K562 (cell line): ENCODE measurements around the gene COQ8A. TPM values are rescaled to one million over a fixed set of nuclear protein-coding genes. Genes with fewer than 3 reads are reported as not detected.

Experiments used
- ATAC-seq: fragments of 200-7000 bp; cut with Tn5 transposase; 3 replicates; pipeline ENCODE4 v1.9.1; 2020; ENCODE audit warnings: moderate library complexity
- BruUV-seq: library from RNA; stranded (reverse); fragments of 400-500 nt; replicated peaks from 2 replicates; lab custom pipeline; 2021; lab: Mats Ljungman, UMichigan
- CTCF ChIA-PET: fragments of 300-600 bp; formaldehyde crosslinking; extraction: SDS; loops from one replicate; lab custom pipeline; 2021; ENCODE audit warnings: low intra/inter-chr PET ratio; lab: Yijun Ruan, JAX
- POLR2A ChIA-PET: fragments of 300-600, 350-650 bp; sonication (Branson Sonifier 250); formaldehyde crosslinking; extraction: SDS; loops from one replicate; lab custom pipeline; 2021; ENCODE audit warnings: antibody characterized with exemption, inconsistent platforms; lab: Yijun Ruan, JAX
- DNase-seq, 4 experiments: peaks; one replicate each; pipeline versions ENCODE4 v3.0.0 to v3.0.0-alpha.2; 2011 to 2018; ENCODE audit warnings: low spot score in 3 of 4, mixed read lengths in 3 of 4; ENCODE audit errors: extremely low read depth in 1 of 4
- FAIRE-seq: peaks from 2 replicates; lab custom pipeline; 2011; peaks lifted over from hg19 to GRCh38; lab: Jason Lieb, UNC
- H2AFZ ChIP-seq: 2 replicates; pipeline ENCODE4 v1.6.0; 2011; ENCODE audit warnings: low read depth, low read length, control low read depth, inconsistent platforms
- H3K27ac ChIP-seq: fragments of 200-600 bp; 3 replicates; pipeline ENCODE4 v1.8.0; 2011; ENCODE audit warnings: low read depth, mild to moderate bottlenecking, control low read depth, inconsistent platforms, low read length, moderate library complexity, mixed read lengths; ENCODE audit errors: extremely low read depth
- H3K27me3 ChIP-seq, 2 experiments: fragments of 300-600 bp in 1 of 2; 2 replicates in 1 of 2; 3 replicates in 1 of 2; pipeline versions ENCODE4 v1.6.0 to v1.8.0; 2011; ENCODE audit warnings: inconsistent platforms in 2 of 2, low read length in 2 of 2, mild to moderate bottlenecking in 1 of 2, mixed read lengths in 1 of 2, moderate library complexity in 1 of 2; ENCODE audit not compliant: control insufficient read depth in 2 of 2, insufficient read depth in 2 of 2
- H3K36me3 ChIP-seq: fragments of 300-600 bp; 3 replicates; pipeline ENCODE4 v1.8.0; 2011; ENCODE audit warnings: mild to moderate bottlenecking, low read length, inconsistent platforms; ENCODE audit not compliant: control insufficient read depth, insufficient read depth
- H3K4me1 ChIP-seq, 2 experiments: fragments of 200-600 bp in 1 of 2; replicated peaks in 1 of 2; 2 replicates in 1 of 2; 3 replicates in 1 of 2; pipeline versions ENCODE4 v1.5.1 to v1.8.0; 2011; ENCODE audit warnings: inconsistent platforms in 2 of 2, low read length in 2 of 2, mild to moderate bottlenecking in 1 of 2, mixed read lengths in 1 of 2, moderate library complexity in 1 of 2; ENCODE audit not compliant: control insufficient read depth in 2 of 2, insufficient read depth in 2 of 2
- H3K4me2 ChIP-seq: 2 replicates; pipeline ENCODE4 v1.6.1; 2011; ENCODE audit warnings: low read length, control low read depth, inconsistent platforms, mixed read lengths; ENCODE audit not compliant: insufficient read depth
- H3K4me3 ChIP-seq: fragments of 200-600 bp; sonication (generic), shearing (Covaris generic); 2 replicates; pipeline ENCODE4 v1.5.1; 2016; ENCODE audit warnings: control low read depth, inconsistent platforms
- H3K79me2 ChIP-seq: fragments of 200-600 bp; 3 replicates; pipeline ENCODE4 v1.8.0; 2011; ENCODE audit warnings: low read length, inconsistent platforms; ENCODE audit not compliant: control insufficient read depth, insufficient read depth
- H3K9ac ChIP-seq, 2 experiments: 2 replicates each; pipeline versions ENCODE4 v1.6.0 to v1.6.1; 2011; ENCODE audit warnings: low read depth in 2 of 2, low read length in 2 of 2, control low read depth in 1 of 2, inconsistent platforms in 1 of 2, mild to moderate bottlenecking in 1 of 2, mixed read lengths in 1 of 2; ENCODE audit not compliant: insufficient read depth in 1 of 2
- H3K9me1 ChIP-seq: one replicate; pipeline ENCODE4 v1.6.0; 2011; ENCODE audit warnings: inconsistent platforms, mild to moderate bottlenecking, low read length, moderate library complexity; ENCODE audit not compliant: control insufficient read depth, insufficient read depth
- H3K9me3 ChIP-seq: replicated peaks from 2 replicates; pipeline ENCODE4 v1.5.1; 2011; ENCODE audit warnings: low read depth, low read length, inconsistent platforms; ENCODE audit not compliant: control insufficient read depth, insufficient read depth
- H4K20me1 ChIP-seq: replicated peaks from 2 replicates; pipeline ENCODE4 v1.6.1; 2011; ENCODE audit warnings: low read length, inconsistent platforms, mixed read lengths; ENCODE audit not compliant: control insufficient read depth, insufficient read depth
- ERF ChIP-seq: fragments of 450-650 bp; formaldehyde crosslinking; IDR thresholded peaks from 2 replicates; pipeline ENCODE4 v1.4.0; 2020; ENCODE audit warnings: mild to moderate bottlenecking, mixed read lengths
- GATA2 ChIP-seq: sonication (generic); formaldehyde crosslinking; IDR thresholded peaks from 2 replicates; pipeline ENCODE4 v1.4.0; 2020; ENCODE audit warnings: mild to moderate bottlenecking, missing genetic modification reagents
- GTF2A2 ChIP-seq: IDR thresholded peaks from 2 replicates; pipeline ENCODE4 v1.6.1; 2016; ENCODE audit warnings: mild to moderate bottlenecking, missing genetic modification characterization, missing compliant biosample characterization
- MCM3 ChIP-seq: fragments of 450-650 bp; IDR thresholded peaks from 2 replicates; pipeline ENCODE4 v1.6.1; 2016
- PREB ChIP-seq: sonication (generic); formaldehyde crosslinking; IDR thresholded peaks from 2 replicates; pipeline ENCODE4 v1.8.1; 2023; ENCODE audit warnings: mild to moderate bottlenecking, missing genetic modification reagents
- ZBTB7A ChIP-seq: IDR thresholded peaks from 2 replicates; pipeline ENCODE4 v1.6.1; 2011; ENCODE audit warnings: low read depth, mild to moderate bottlenecking, low read length, moderate library complexity, borderline replicate concordance; ENCODE audit not compliant: control insufficient read depth
- ZHX1 ChIP-seq: fragments of 150-350 bp; conservative IDR thresholded peaks from 2 replicates; pipeline ENCODE4 v1.6.1; 2014; ENCODE audit warnings: low read length
- ZNF239 ChIP-seq: fragments of 250-450 bp; sonication (Bioruptor Pico); IDR thresholded peaks from 2 replicates; pipeline ENCODE4 v1.4.0; 2020; ENCODE audit warnings: mild to moderate bottlenecking
- ZNF589 ChIP-seq: fragments of 200-800 bp; sonication (Bioruptor generic); IDR thresholded peaks from 2 replicates; pipeline ENCODE4 v1.6.1; 2016; ENCODE audit warnings: low read depth, missing genetic modification characterization, missing compliant biosample characterization
- ZNF644 ChIP-seq: fragments of 200-800 bp; sonication (Bioruptor generic); IDR thresholded peaks from 2 replicates; pipeline ENCODE4 v1.6.1; 2016; ENCODE audit warnings: low read depth, missing genetic modification characterization, missing compliant biosample characterization
- ZNF696 ChIP-seq: fragments of 250-450 bp; sonication (Bioruptor Pico); conservative IDR thresholded peaks from 2 replicates; pipeline ENCODE4 v1.4.0; 2020; ENCODE audit warnings: mild to moderate bottlenecking, moderate library complexity
- WGBS: fragments of 100-300 bp; shearing (Covaris generic); methylation state at CpG from one replicate; pipeline ENCODE4 v1.1.6; 2016; ENCODE audit warnings: low coverage, mixed read lengths; ENCODE audit not compliant: insufficient coverage; ENCODE audit errors: missing lambda C conversion rate; 5-methylcytosine and 5-hydroxymethylcytosine counted together
- in situ Hi-C: fragments of 300-500 bp; cut with MboI; formaldehyde crosslinking; loops from 4 replicates; pipeline ENCODE4 v1.15.0; 2018; ENCODE audit warnings: inconsistent platforms, mixed read lengths
- intact Hi-C: fragments of 100-400 bp; cut with micrococcal nuclease; formaldehyde crosslinking; loops from 2 replicates; pipeline ENCODE4 v1.14.2; 2022
- polyA plus RNA-seq, 8 experiments: library from polyadenylated mRNA; depleted of rRNA in 4 of 8; stranded (reverse) in 5 of 8; unstranded in 3 of 8; fragments of >200 nt; fragmentation: Nextera tagmentation in 2 of 8; fragmentation: Illumina TruSeq in 1 of 8; extraction: Ambion mirVana in 2 of 8; extraction: Trizol in 1 of 8; gene quantifications; 2 replicates each; pipeline versions ENCODE4 v1.2.1 to v1.2.3, GENCODE V29; 2011 to 2014; ENCODE audit warnings: inconsistent platforms in 1 of 8, missing spikeins in 1 of 8
- total RNA-seq, 7 experiments: library from RNA; depleted of rRNA in 6 of 7; stranded (reverse); fragments of >200 nt in 6 of 7; fragmentation: Illumina TruSeq in 2 of 7; extraction: Trizol in 2 of 7; gene quantifications; 2 replicates each; pipeline versions ENCODE4 v1.2.1 to v1.2.3, GENCODE V29; 2011 to 2021; ENCODE audit warnings: low replicate concordance in 1 of 7
- TF ChIP-seq, protein P1 (sequence below): fragments of 250-450 bp; sonication (Bioruptor Pico); IDR thresholded peaks from 2 replicates; pipeline ENCODE4 v1.8.0; 2022; ENCODE audit warnings: inconsistent platforms, mild to moderate bottlenecking, moderate library complexity, borderline replicate concordance

COQ8A gene
- total and polyA plus RNA-seq, 9 of the 15 experiments (the other 6 are each of a cell fraction or from before 2014, with no cell fraction given): 2.6 to 54.3 (median 32.4) TPM

- no TSS peak for BruUV-seq
- peaks cover 0 to 10% of the 10 kb centered on the region in 2 experiments; a peak in 2 of 5 replicates for H3K4me1 ChIP-seq
- intact Hi-C loops (no loop called here), in situ Hi-C loops (no loop called here)
- no peak for TF ChIP-seq PREB
- TF ChIP-seq MCM3: no peak
- no peak for TF ChIP-seq ZNF644 (tag)
- TF ChIP-seq ERF (CRISPR knock-in tag): no peak
- no peak for TF ChIP-seq GTF2A2 (tag)
- TF ChIP-seq ZNF696 (CRISPR knock-in tag): no peak
- TF ChIP-seq, protein P1, sequence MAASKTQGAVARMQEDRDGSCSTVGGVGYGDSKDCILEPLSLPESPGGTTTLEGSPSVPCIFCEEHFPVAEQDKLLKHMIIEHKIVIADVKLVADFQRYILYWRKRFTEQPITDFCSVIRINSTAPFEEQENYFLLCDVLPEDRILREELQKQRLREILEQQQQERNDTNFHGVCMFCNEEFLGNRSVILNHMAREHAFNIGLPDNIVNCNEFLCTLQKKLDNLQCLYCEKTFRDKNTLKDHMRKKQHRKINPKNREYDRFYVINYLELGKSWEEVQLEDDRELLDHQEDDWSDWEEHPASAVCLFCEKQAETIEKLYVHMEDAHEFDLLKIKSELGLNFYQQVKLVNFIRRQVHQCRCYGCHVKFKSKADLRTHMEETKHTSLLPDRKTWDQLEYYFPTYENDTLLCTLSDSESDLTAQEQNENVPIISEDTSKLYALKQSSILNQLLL (CRISPR knock-in tag): no peak
- no peak for TF ChIP-seq ZNF239 (CRISPR knock-in tag)
- no peak for TF ChIP-seq ZHX1
- TF ChIP-seq GATA2 (CRISPR knock-in tag): no peak
- TF ChIP-seq ZNF589 (CRISPR knock-in tag): no peak
- TF ChIP-seq ZBTB7A: no peak
- no peak overlapping the region for H3K4me2 ChIP-seq
- 87% methylated on average over 3 of the region's 3 CpGs for WGBS
- no peak overlapping the region for H3K4me3 ChIP-seq
- H4K20me1 ChIP-seq: no peaks in the 10 kb centered on the region
- H3K9me3 ChIP-seq: no peaks in the 10 kb centered on the region
- H3K36me3 ChIP-seq: peaks cover 11% of the 10 kb centered on the region; the same call in 2 of the 3 replicates
- no peak overlapping the region for H3K9ac ChIP-seq
- no peaks in the 10 kb centered on the region for H3K9me1 ChIP-seq
- H3K27me3 ChIP-seq: no peaks in the 10 kb centered on the region
- no peak overlapping the region for H3K27ac ChIP-seq
- H2AFZ ChIP-seq: no peak overlapping the region
- DNase-seq (no peak), FAIRE-seq (peak; percentile 37), ATAC-seq (no peak)
- ChIA-PET POLR2A (interaction anchor here (1.0 to 1.5 kb wide), 3 partner anchors 12 to 88 kb away, joined by 3 to 8 read pairs (median 3); no protein-coding TSS in a partner anchor), CTCF (no interaction called here)
- no peaks in the 10 kb centered on the region for H3K79me2 ChIP-seq
These were observed 27.6 kb downstream of the COQ8A start for GRCh38 chr1:226967665-226968064.
